Activated T-cell treated with anti-CD3 and anti-CD28 coated beads for 4 hours (primary cell): Measurements from ENCODE around the gene UBE3D.

Experiments
- DNase-seq: peaks from one replicate; pipeline ENCODE4 v3.0.0-alpha.2; 2020

UBE3D gene, protein sequence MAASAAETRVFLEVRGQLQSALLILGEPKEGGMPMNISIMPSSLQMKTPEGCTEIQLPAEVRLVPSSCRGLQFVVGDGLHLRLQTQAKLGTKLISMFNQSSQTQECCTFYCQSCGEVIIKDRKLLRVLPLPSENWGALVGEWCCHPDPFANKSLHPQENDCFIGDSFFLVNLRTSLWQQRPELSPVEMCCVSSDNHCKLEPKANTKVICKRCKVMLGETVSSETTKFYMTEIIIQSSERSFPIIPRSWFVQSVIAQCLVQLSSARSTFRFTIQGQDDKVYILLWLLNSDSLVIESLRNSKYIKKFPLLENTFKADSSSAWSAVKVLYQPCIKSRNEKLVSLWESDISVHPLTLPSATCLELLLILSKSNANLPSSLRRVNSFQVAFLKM

GRCh38 chr6:83065511-83066192, at the start of gene UBE3D:
Gene UBE3D (minus strand): TSS chr6:83065841. CDS start chr6:83065718, 123 bp downstream.
- peak; percentile 90 for DNase-seq

GRCh38 chr6:83114164-83114563, 48.5 kb upstream of the UBE3D start:
- no peak for DNase-seq

- no peak for DNase-seq
These were observed 47.6 kb upstream of the UBE3D start for GRCh38 chr6:83113258-83113657.

- no peak for DNase-seq
These were observed 42.7 kb upstream of the UBE3D start for GRCh38 chr6:83108378-83108777.

DNA sequence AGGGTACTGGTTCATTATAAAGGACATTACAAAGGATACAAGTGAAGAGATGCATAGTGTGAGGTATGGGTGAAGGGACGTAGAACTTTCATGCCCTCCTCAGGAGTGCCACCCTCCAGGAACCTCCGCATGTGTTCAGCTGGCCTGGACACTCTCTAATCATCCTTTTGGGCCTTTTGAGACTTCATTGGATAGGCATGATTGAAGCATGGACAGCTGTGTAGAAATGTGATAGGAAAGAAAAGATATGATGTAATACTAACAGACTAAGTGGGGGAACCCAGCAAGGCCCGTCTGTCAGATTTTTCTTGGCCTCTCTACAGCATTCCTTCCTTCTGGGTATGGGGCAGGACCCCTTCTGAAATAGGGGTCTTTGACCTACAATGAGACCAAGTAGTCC, 32.9 kb upstream of the UBE3D start:
- DNase-seq, result no peak

DNA sequence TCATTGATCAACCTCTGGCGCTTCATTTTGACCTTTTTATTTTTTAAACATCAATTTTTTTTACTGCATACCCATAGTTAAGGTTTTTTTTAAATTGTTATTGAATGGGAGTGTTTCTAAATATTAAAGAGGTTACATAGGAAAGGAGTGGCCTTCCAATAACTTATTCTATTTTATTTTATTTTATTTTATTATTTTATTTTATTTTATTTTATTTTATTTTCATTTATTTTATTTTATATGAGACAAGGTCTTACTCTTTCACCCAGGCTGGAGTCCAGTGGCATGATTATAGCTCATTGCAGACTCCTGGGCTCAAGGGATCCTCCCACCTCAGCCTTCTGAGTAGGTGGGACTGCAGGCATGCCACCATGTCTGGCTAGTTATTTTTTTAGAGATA, 32.0 kb upstream of the UBE3D start:
- DNase-seq, result no peak

GRCh38 chr6:83097204-83097603, 31.6 kb upstream of the UBE3D start:
- DNase-seq, result no peak

GRCh38 chr6:83096791-83097190, 31.1 kb upstream of the UBE3D start:
- DNase-seq, result no peak

DNA sequence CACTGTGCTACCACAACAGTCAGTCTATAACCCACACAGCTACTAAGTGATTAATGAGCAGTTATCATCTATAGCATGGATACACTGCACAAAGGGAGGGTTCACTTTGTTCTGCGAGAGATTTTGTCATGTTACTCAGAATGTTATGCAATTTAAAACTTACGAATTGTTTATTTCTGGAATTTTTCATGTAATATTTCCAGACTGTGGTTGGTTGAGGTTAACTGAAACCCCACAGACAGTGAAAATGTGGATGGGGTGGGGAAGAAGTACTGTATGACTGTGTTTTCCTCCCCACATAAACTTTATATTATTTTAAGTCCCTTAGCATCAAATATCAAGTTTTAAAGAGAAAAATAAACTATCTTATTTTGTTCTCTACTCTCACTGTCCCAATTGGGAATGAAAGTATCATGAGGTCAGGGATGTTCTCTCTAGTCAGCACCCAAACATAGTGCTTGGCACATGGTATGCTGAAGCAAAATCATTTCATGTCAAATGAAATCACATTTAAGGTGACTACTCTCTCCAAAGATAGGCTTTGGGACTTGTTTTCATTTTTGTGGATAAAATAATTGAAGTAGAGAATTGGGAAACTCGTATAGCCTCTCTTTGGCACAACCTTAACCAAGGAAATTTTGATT, 27.2 kb upstream of the UBE3D start:
- DNase-seq, result no peak

GRCh38 chr6:83086751-83087150, 21.1 kb upstream of the UBE3D start:
- no peak for DNase-seq

GRCh38 chr6:83083476-83083875, 17.8 kb upstream of the UBE3D start:
- DNase-seq, result no peak

DNA sequence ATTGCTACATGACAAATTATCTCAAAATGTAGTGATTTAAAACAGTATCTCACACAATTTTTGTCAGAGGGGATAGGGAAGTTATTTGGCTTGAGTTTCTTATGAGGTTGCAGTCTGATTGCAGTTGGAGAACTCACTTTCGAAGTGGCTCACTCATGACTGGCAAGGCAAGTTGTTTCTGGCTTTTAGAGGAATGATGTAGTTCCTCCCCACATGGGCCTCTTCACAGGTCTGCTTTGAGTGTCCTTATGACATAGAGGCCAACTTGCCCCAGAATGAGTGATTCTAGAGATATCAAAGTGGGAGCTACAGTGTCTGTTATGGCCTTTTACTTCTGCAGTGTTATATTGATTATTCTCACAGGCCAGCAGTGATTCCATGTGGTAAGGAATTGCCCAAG, 8.0 kb upstream of the UBE3D start:
- no peak for DNase-seq

DNA sequence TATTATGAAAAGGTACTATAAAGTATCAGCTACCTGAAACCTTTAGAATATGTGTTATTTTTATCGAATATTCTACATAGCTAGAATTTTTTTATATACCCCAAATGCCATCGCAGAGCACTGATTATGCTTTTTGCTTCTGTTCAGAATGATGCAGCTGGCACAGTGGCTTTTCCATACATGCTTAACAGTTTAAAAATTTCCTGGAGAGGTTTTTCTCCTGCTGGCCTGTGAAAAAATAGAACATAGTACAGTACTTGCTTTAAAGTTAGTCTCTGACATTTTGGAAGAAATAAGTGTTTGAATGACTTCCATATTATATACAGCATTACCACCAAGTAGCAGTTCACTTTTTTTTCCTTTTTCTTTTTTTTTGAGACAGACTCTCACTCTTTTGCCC, 7.1 kb upstream of the UBE3D start:
- no peak for DNase-seq

- DNase-seq, result no peak
These were observed 6.1 kb upstream of the UBE3D start for GRCh38 chr6:83071707-83072106.

DNA sequence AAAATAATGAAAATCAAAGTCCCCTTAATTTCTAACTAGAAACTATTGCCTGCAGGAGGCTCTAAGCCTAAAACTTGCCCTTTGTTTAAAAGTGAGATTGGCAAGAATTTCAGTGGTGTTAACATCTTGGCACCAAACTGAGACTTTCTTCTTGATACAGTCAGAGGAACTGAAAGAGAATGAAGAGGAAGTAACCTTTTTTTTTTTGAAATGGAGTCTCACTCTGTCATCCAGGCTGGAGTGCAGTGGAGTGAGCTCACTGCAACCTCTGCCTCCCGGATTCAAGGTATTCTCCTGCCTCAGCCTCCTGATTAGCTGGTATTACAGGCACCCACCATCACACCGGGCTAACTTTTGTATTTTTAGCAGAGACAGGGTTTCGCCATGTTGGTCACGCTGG, 5.4 kb upstream of the UBE3D start:
- no peak for DNase-seq

DNA sequence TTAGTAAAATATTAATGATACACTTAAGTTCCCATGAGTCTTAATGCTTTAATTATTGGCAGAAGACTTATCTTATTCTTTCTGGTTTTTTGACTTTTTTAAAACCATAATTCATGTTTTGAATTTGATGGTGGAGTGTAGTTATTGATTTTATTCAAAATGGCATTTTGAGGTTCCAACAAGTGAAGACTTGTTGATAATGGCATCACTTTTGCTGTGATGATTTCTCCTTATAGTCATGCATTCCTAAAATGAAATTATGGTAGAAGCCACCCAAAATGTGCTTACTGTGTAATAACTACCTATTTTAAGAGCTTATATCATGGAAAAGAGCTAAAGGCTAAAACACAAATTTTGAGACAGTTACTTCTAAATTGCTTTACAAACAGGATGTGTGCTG, 4.0 kb upstream of the UBE3D start:
- DNase-seq, result no peak

DNA sequence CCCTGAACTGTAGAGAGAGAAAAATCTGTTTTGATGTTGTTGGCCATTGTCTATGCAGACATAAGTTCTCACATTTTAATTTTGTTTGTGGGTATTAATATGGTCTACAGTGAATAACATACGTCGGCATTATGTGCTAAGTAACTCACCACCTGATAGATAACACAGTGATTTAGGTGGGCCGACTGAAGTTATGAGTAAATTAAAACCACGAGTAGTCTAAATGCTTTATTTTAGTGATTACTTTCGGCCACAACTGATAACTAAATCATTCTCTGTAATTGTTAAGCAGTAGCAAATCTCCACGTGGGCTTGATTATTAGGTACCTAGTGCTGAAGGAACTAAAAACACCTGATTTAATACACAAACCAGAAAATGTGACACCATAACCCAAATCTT, 3.0 kb upstream of the UBE3D start:
- no peak for DNase-seq

- DNase-seq, result peak; percentile 98
These were observed 2.1 kb upstream of the UBE3D start, which contains the start of gene DOP1A for GRCh38 chr6:83067448-83068439. Gene DOP1A (plus strand): TSS chr6:83067671. CDS start chr6:83096978, 29,307 bp downstream.

DNA sequence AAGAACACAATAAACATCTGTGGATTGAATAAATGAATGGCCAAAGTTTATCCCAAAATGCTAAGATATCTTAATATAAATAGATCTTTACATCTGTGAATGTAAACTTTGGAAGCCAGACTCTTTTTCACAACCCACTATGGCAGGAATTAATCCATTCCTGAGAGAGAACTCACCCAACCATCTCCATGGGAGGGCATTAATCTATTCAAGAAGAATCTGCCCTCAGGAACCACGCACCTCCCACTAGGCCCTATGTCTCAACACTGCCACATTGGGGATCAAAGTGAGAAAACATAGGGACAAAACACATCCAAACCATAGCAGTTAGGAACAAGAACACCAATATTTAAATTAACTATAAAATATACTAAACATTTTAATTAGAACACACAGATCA, 3.4 kb downstream of the UBE3D start:
- DNase-seq, result no peak

- DNase-seq, result no peak
These were observed 4.5 kb downstream of the UBE3D start for GRCh38 chr6:83061190-83061589.

DNA sequence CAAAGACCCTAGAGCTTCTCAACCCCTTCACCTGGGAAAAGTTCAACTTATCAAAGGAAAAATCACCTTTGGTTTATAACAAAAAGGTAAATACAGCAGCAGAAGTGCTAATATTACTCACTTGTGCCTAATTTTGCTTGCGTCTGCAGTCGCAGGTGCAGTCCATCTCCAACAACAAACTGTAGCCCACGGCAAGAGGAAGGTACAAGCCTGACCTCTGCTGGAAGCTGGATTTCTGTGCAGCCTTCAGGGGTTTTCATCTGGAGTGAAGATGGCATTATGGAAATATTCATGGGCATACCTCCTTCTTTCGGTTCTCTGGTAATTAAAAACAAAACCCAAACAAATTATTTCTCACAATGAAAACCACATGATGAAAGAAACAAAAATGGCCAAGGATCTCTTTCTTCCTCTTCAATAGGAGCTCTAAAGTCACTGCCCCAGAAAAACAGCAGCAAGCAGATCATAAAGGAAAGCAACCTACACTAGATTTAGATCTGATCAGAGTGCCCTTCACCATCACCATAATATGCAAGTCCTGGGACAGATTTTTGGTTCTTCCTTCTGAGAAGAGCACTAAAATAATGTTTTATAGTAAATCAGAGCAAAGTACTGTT, 7.8 kb downstream of the UBE3D start:
- no peak for DNase-seq

GRCh38 chr6:83055366-83055964, 10.2 kb downstream of the UBE3D start:
- peak; percentile 22 for DNase-seq
